Stimulated activated CD8-positive, alpha-beta memory T cell treated with anti-CD3 and anti-CD28 coated beads, Interleukin-7, amount 100 ng/mL, for 48 hours (primary cell): ENCODE results near the gene IFNE.
"Not testable (repeated sequence)": the region's sequence is repeated elsewhere in the genome, so short reads cannot be mapped to it uniquely, and the experiment has no call there.

Source experiments
- DNase-seq, 2 donors: peaks; one replicate each; pipeline ENCODE4 v3.0.0-alpha.2; 2020; ENCODE audit warnings: low read depth in 1 of 2; ENCODE audit errors: extremely low read depth in 1 of 2

Gene IFNE

GRCh38 chr9:21499912-21500311, 17.8 kb upstream of the IFNE start:
- DNase-seq, result no peak

GRCh38 chr9:21491756-21492155, 9.6 kb upstream of the IFNE start:
- DNase-seq, result no peak

- no peak for DNase-seq
Measured at GRCh38 chr9:21481470-21482056, 550 bp downstream of the IFNE start.

- DNase-seq, result no peak
Measured at GRCh38 chr9:21479152-21479702, 2.9 kb downstream of the IFNE start.

GRCh38 chr9:21477466-21477865, 4.6 kb downstream of the IFNE start:
- no peak for DNase-seq

GRCh38 chr9:21473236-21473635, 8.9 kb downstream of the IFNE start:
- no peak for DNase-seq

GRCh38 chr9:21470126-21470525, 12.0 kb downstream of the IFNE start:
- DNase-seq, result no peak

GRCh38 chr9:21465859-21466518, 16.1 kb downstream of the IFNE start:
- no peak for DNase-seq

- DNase-seq, result no peak
Measured at GRCh38 chr9:21465138-21465537, 17.0 kb downstream of the IFNE start.

- no peak for DNase-seq
Measured at GRCh38 chr9:21461377-21461776, 20.7 kb downstream of the IFNE start.

- DNase-seq, result no peak
Measured at GRCh38 chr9:21455320-21455719, 26.8 kb downstream of the IFNE start.

GRCh38 chr9:21454149-21454548, 28.0 kb downstream of the IFNE start:
- no peak for DNase-seq

GRCh38 chr9:21452681-21453080, 29.4 kb downstream of the IFNE start:
- DNase-seq, result no peak

GRCh38 chr9:21450733-21451394, 31.2 kb downstream of the IFNE start:
- DNase-seq, result no peak

GRCh38 chr9:21449312-21449711, 32.8 kb downstream of the IFNE start:
- not testable (repeated sequence) for DNase-seq

- DNase-seq, result no peak
Measured at GRCh38 chr9:21443849-21444625, 38.1 kb downstream of the IFNE start.

- no peak for DNase-seq
Measured at GRCh38 chr9:21440139-21440538, 42.0 kb downstream of the IFNE start, which contains the start of gene IFNA1. Gene IFNA1, plus strand, starts transcription at chr9:21440439. Its CDS starts 69 bp downstream, at chr9:21440508.

- DNase-seq, result not testable (repeated sequence)
Measured at GRCh38 chr9:21435015-21435383, 47.1 kb downstream of the IFNE start.

GRCh38 chr9:21434202-21435014, 47.7 kb downstream of the IFNE start:
- no peak for DNase-seq

GRCh38 chr9:21432672-21433425, 49.3 kb downstream of the IFNE start:
- DNase-seq, result no peak
